ENCODE results near the gene LRGUK.

LRGUK gene

DNA sequence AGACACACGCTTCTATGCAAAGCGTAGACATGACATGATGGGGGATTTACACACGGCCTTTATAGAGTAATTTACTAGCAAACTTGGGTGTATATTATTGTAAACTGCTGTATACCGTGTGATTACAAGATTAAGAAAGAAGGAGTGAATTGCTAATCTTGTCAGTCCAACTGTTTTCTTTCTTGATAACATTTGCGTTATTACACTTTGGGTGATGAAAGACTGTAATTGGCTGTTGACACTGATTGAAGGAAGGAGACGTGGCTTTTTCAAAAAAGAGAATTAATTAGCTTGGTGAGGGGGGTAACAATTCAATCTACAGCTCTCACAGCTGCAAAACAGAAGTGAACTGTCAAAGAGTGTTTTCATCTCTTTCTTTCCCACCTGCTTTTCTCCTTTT is 156.9 kb downstream of the LRGUK start:
- H3K4me3 ChIP-seq (ENCODE audit: low read length), result no peak overlapping the region
- no peak for TF ChIP-seq CTCF (IDR thresholded peaks at IDR 0.05; ENCODE audit: insufficient read depth, low read depth, low read length, missing control alignments)
- no peak for DNase-seq (ENCODE audit: low read depth)

DNA sequence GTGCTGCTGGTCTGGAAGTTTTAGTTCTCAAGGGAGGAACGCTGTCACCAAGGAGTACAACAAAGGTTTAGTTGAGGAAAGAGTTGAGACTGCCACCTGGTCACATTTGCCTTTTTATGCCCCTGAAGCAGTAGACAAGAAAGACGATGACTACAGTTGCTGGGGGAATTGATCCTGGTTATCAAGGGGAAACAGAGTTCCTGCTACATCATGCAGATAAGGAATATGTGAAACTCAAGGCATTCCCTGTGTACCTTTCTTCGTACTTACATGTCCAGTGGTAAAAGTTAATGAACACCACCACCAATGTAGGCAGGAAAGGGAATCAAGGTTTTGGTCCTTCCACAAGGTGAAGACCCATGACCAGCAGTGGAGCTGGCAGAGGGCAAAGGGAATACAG is 157.8 kb downstream of the LRGUK start:
- DNase-seq (ENCODE audit: low read depth), result no peak
- no peak for TF ChIP-seq CTCF (IDR thresholded peaks at IDR 0.05; ENCODE audit: insufficient read depth, low read depth, low read length, missing control alignments)
- H3K4me3 ChIP-seq (ENCODE audit: low read length), result no peak overlapping the region

- no peak overlapping the region for H3K4me3 ChIP-seq (ENCODE audit: low read length)
- no peak for TF ChIP-seq CTCF (IDR thresholded peaks at IDR 0.05; ENCODE audit: insufficient read depth, low read depth, low read length, missing control alignments)
- peak; percentile 42 for DNase-seq (ENCODE audit: low read depth)
These were observed 160.9 kb downstream of the LRGUK start for GRCh38 chr7:134287916-134288659.

DNA sequence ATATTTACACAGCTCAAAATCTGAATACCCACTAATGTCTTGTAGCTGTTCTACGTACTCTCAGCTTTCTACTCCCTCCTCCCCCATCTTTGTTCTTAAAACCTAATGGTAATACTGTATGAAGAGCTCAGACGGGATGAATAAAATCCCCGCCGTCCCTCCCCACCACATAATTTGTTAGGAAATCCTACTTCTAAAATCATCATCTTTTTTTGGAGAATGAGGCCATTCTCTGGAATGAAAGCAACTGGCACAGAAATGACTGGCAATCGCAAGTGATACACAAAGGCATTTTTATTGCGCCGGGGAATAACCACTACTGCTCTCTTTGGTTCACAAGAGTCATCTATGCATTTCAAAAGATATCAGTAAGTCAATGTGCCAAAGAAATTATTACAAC is 162.3 kb downstream of the LRGUK start:
- no peak for TF ChIP-seq CTCF (IDR thresholded peaks at IDR 0.05; ENCODE audit: insufficient read depth, low read depth, low read length, missing control alignments)
- no peak for DNase-seq (ENCODE audit: low read depth)
- no peak overlapping the region for H3K4me3 ChIP-seq (ENCODE audit: low read length)

- DNase-seq (ENCODE audit: low read depth), result no peak
- TF ChIP-seq CTCF (IDR thresholded peaks at IDR 0.05; ENCODE audit: insufficient read depth, low read depth, low read length, missing control alignments), result no peak
- H3K4me3 ChIP-seq (ENCODE audit: low read length), result no peak overlapping the region
These were observed 162.7 kb downstream of the LRGUK start for GRCh38 chr7:134289841-134290240.

DNA sequence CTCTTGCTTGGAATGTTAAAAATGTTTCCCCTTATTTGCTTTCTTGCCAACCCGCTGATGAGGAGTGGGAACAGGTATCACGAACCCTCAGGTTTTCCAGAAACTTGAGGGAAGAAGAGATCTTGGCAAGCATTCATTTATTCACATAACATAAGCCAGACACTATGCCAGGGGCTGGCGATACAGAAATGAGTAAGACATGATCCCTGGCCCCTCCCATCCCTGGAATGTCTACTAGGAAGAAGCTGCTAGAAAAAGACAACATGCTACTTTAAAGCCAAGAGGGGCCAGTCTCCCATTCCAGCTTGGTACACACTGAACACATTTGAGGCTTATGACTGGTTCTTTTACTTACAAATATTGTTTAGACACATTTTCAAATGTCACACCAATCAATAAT is 163.1 kb downstream of the LRGUK start:
- peak; percentile 83 for DNase-seq (ENCODE audit: low read depth)
- no peak for TF ChIP-seq CTCF (IDR thresholded peaks at IDR 0.05; ENCODE audit: insufficient read depth, low read depth, low read length, missing control alignments)
- H3K4me3 ChIP-seq (ENCODE audit: low read length), result no peak overlapping the region
